Thyroid gland (tissue), 4 donors: Measurements from ENCODE around the gene RBM39.

ENCODE experiments used
- POLR2A ChIP-seq, 2 donors: fragments of 450-650 bp; IDR thresholded peaks; one replicate each; pipeline ENCODE4 v1.6.1; 2017; ENCODE audit warnings: antibody characterized with exemption in 2 of 2, mild to moderate bottlenecking in 2 of 2, moderate library complexity in 1 of 2
- TF ChIP-seq, protein P1 (sequence below), 6 experiments: fragments of 200-600 bp in 3 of 6; fragments of 450-650 bp in 3 of 6; sonication (generic) in 3 of 6; IDR thresholded peaks; one replicate each; pipeline ENCODE4 v1.5.1; 2016 to 2019; ENCODE audit warnings: antibody characterized with exemption in 6 of 6, mild to moderate bottlenecking in 2 of 6, inconsistent platforms in 1 of 6, moderate library complexity in 1 of 6

- TF ChIP-seq, protein P1, sequence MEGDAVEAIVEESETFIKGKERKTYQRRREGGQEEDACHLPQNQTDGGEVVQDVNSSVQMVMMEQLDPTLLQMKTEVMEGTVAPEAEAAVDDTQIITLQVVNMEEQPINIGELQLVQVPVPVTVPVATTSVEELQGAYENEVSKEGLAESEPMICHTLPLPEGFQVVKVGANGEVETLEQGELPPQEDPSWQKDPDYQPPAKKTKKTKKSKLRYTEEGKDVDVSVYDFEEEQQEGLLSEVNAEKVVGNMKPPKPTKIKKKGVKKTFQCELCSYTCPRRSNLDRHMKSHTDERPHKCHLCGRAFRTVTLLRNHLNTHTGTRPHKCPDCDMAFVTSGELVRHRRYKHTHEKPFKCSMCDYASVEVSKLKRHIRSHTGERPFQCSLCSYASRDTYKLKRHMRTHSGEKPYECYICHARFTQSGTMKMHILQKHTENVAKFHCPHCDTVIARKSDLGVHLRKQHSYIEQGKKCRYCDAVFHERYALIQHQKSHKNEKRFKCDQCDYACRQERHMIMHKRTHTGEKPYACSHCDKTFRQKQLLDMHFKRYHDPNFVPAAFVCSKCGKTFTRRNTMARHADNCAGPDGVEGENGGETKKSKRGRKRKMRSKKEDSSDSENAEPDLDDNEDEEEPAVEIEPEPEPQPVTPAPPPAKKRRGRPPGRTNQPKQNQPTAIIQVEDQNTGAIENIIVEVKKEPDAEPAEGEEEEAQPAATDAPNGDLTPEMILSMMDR (IDR thresholded peaks at IDR 0.05), result no peak
- TF ChIP-seq POLR2A (IDR thresholded peaks at IDR 0.05), result no peak
These were observed 32.3 kb upstream of the RBM39 start for GRCh38 chr20:35774391-35774790.
